HepG2 (cell line): ENCODE results near the gene URB1. TPM values are rescaled to one million over a fixed set of nuclear protein-coding genes. Genes with fewer than 3 reads are reported as not detected.

Experiments used
- ATF7 ChIP-seq, 2 experiments: fragments of 450-650 bp in 1 of 2; sonication (generic) in 1 of 2; formaldehyde crosslinking in 1 of 2; IDR thresholded peaks; 2 replicates each; pipeline versions ENCODE4 v1.4.0 to v1.6.1; 2016 to 2020; ENCODE audit warnings: antibody characterized with exemption in 1 of 2, mild to moderate bottlenecking in 1 of 2, missing genetic modification reagents in 1 of 2
- FOXJ3 ChIP-seq: sonication (generic); formaldehyde crosslinking; IDR thresholded peaks from 2 replicates; pipeline ENCODE4 v1.4.0; 2020; ENCODE audit warnings: missing genetic modification reagents, mild to moderate bottlenecking, borderline replicate concordance
- FUBP1 ChIP-seq: sonication (generic); formaldehyde crosslinking; IDR thresholded peaks from 2 replicates; pipeline ENCODE4 v1.5.1; 2020; ENCODE audit warnings: missing genetic modification reagents, mild to moderate bottlenecking, borderline replicate concordance
- KAT8 ChIP-seq: IDR thresholded peaks from 2 replicates; pipeline ENCODE4 v1.6.1; 2016; ENCODE audit warnings: missing genetic modification reagents, missing compliant biosample characterization
- KDM5B ChIP-seq: sonication (generic); formaldehyde crosslinking; IDR thresholded peaks from 2 replicates; pipeline ENCODE4 v1.4.0; 2020; ENCODE audit warnings: missing genetic modification reagents, mild to moderate bottlenecking, borderline replicate concordance
- LRRFIP1 ChIP-seq: sonication (generic); formaldehyde crosslinking; conservative IDR thresholded peaks from 2 replicates; pipeline ENCODE4 v1.4.0; 2020; ENCODE audit warnings: missing genetic modification reagents
- NFIC ChIP-seq: IDR thresholded peaks from 2 replicates; pipeline ENCODE4 v1.6.1; 2012; ENCODE audit warnings: mild to moderate bottlenecking, low read length, inconsistent platforms
- NONO ChIP-seq, 2 experiments: fragments of 450-650 bp in 1 of 2; sonication (generic) in 1 of 2; formaldehyde crosslinking in 1 of 2; IDR thresholded peaks in 1 of 2; conservative IDR thresholded peaks in 1 of 2; 2 replicates each; pipeline versions ENCODE4 v1.6.1 to v1.8.0; 2017 to 2022; ENCODE audit warnings: mild to moderate bottlenecking in 1 of 2, missing genetic modification reagents in 1 of 2, moderate library complexity in 1 of 2
- PREB ChIP-seq: sonication (generic); formaldehyde crosslinking; IDR thresholded peaks from 2 replicates; pipeline ENCODE4 v1.4.0; 2020; ENCODE audit warnings: missing genetic modification reagents
- SMAD3 ChIP-seq: sonication (generic); formaldehyde crosslinking; IDR thresholded peaks from 2 replicates; pipeline ENCODE4 v1.4.0; 2020; ENCODE audit warnings: missing genetic modification reagents
- TMF1 ChIP-seq: sonication (generic); formaldehyde crosslinking; IDR thresholded peaks from 2 replicates; pipeline ENCODE4 v1.8.1; 2022; ENCODE audit warnings: low read depth, missing genetic modification reagents
- ZBTB1 ChIP-seq: sonication (generic); formaldehyde crosslinking; IDR thresholded peaks from 2 replicates; pipeline ENCODE4 v1.4.0; 2020; ENCODE audit warnings: missing genetic modification reagents, borderline replicate concordance
- ZFX ChIP-seq: sonication (generic); formaldehyde crosslinking; IDR thresholded peaks from 2 replicates; pipeline ENCODE4 v1.4.0; 2020; ENCODE audit warnings: mild to moderate bottlenecking, low read depth, missing genetic modification reagents, moderate library complexity
- ZNF12 ChIP-seq: sonication (generic); formaldehyde crosslinking; IDR thresholded peaks from 2 replicates; pipeline ENCODE4 v1.5.0; 2020; ENCODE audit warnings: missing genetic modification reagents
- ZNF207 ChIP-seq: fragments of 450-650 bp; IDR thresholded peaks from 2 replicates; pipeline ENCODE4 v1.6.1; 2016; ENCODE audit warnings: antibody characterized with exemption, borderline replicate concordance
- ZNF253 ChIP-seq: sonication (generic); formaldehyde crosslinking; IDR thresholded peaks from 2 replicates; pipeline ENCODE4 v1.8.0; 2022; ENCODE audit warnings: mild to moderate bottlenecking, missing genetic modification reagents, borderline replicate concordance
- ZNF343 ChIP-seq: sonication (generic); formaldehyde crosslinking; IDR thresholded peaks from 2 replicates; pipeline ENCODE4 v1.4.0; 2020; ENCODE audit warnings: mild to moderate bottlenecking, missing genetic modification reagents
- ZNF367 ChIP-seq: sonication (generic); formaldehyde crosslinking; IDR thresholded peaks from 2 replicates; pipeline ENCODE4 v1.4.0; 2020; ENCODE audit warnings: missing genetic modification reagents, borderline replicate concordance
- ZNF446 ChIP-seq: sonication (generic); formaldehyde crosslinking; IDR thresholded peaks from 2 replicates; pipeline ENCODE4 v1.5.0; 2020; ENCODE audit warnings: mild to moderate bottlenecking, missing genetic modification reagents
- ZNF598 ChIP-seq: sonication (generic); formaldehyde crosslinking; IDR thresholded peaks from 2 replicates; pipeline ENCODE4 v1.5.1; 2020; ENCODE audit warnings: mild to moderate bottlenecking, missing genetic modification reagents, borderline replicate concordance
- ZNF687 ChIP-seq: sonication (generic); formaldehyde crosslinking; IDR thresholded peaks from 2 replicates; pipeline ENCODE4 v1.5.1; 2020; ENCODE audit warnings: mild to moderate bottlenecking, missing genetic modification reagents, moderate library complexity
- polyA plus RNA-seq, 8 experiments: library from polyadenylated mRNA; depleted of rRNA in 3 of 8; stranded (reverse) in 7 of 8; unstranded in 1 of 8; fragments of >200 nt; fragmentation: Illumina TruSeq in 4 of 8; extraction: Trizol in 4 of 8; gene quantifications; 2 replicates each; pipeline versions ENCODE4 v1.2.1 to v1.2.3, GENCODE V29; 2011 to 2016; ENCODE audit warnings: low read depth in 4 of 8, missing spikeins in 1 of 8, mixed read lengths in 1 of 8; ENCODE audit not compliant: insufficient read depth in 1 of 8
- total RNA-seq, 5 experiments: library from RNA; depleted of rRNA; stranded (reverse); fragments of >200 nt; fragmentation: Illumina TruSeq; extraction: Trizol; gene quantifications; 2 replicates each; pipeline ENCODE4 v1.2.3, GENCODE V29; 2016; ENCODE audit warnings: low read depth in 1 of 5

The URB1 gene
- total and polyA plus RNA-seq, 2 of the 13 experiments (the other 11 are each of a cell fraction or from before 2014, with no cell fraction given), result 4.5 to 16.7 TPM

- TF ChIP-seq LRRFIP1 (no peak), KDM5B (no peak), ATF7 (IDR thresholded peaks at IDR 0.05) (no peak), ATF7 (CRISPR knock-in tag; IDR thresholded peaks at IDR 0.05) (no peak), ZNF253 (CRISPR knock-in tag) (no peak), ZNF367 (CRISPR knock-in tag) (no peak), KAT8 (no peak), PREB (CRISPR knock-in tag) (no peak), ZNF446 (CRISPR knock-in tag) (no peak), ZNF12 (no peak), ZNF598 (CRISPR knock-in tag) (no peak), ZBTB1 (CRISPR knock-in tag) (no peak), ZNF343 (CRISPR knock-in tag) (no peak), TMF1 (CRISPR knock-in tag) (no peak), NFIC (no peak), FUBP1 (CRISPR knock-in tag) (no peak), SMAD3 (CRISPR knock-in tag) (no peak), ZFX (CRISPR knock-in tag) (peak; percentile 69), NONO (IDR thresholded peaks at IDR 0.05) (no peak), NONO (CRISPR knock-in tag; conservative IDR thresholded peaks at IDR 0.05) (no peak), ZNF687 (CRISPR knock-in tag) (peak; percentile 66), FOXJ3 (CRISPR knock-in tag) (peak; percentile 50; the same call in 1 of the 2 replicates), ZNF207 (no peak)
Measured at GRCh38 chr21:32364387-32364786, 28.4 kb downstream of the URB1 start (continued).
